Measurements from ENCODE around the gene ZNF385A. TPM values are rescaled to one million over a fixed set of nuclear protein-coding genes. Genes with fewer than 3 reads are reported as not detected.

The ZNF385A gene
- total and polyA plus RNA-seq, 2 of the 13 experiments (the other 11 are each of a cell fraction or from before 2014, with no cell fraction given): 0.44 to 0.67 TPM

GRCh38 chr12:54324617-54325441, 59.7 kb downstream of the ZNF385A start, which contains the start of gene COPZ1 (continued):
- TF ChIP-seq ZNF280D (CRISPR knock-in tag; IDR thresholded peaks at IDR 0.05): peak; percentile 80; the same call in 1 of the 2 replicates
- TF ChIP-seq CERS6 (CRISPR knock-in tag; IDR thresholded peaks at IDR 0.05): no peak
- no peak for TF ChIP-seq ZSCAN20 (CRISPR knock-in tag; IDR thresholded peaks at IDR 0.05; ENCODE audit: borderline replicate concordance)
- TF ChIP-seq ZNF333 (CRISPR knock-in tag; IDR thresholded peaks at IDR 0.05; ENCODE audit: borderline replicate concordance): no peak
- no peak for TF ChIP-seq ZKSCAN8 (CRISPR knock-in tag; IDR thresholded peaks at IDR 0.05; ENCODE audit: borderline replicate concordance)
- TF ChIP-seq, protein P1, sequence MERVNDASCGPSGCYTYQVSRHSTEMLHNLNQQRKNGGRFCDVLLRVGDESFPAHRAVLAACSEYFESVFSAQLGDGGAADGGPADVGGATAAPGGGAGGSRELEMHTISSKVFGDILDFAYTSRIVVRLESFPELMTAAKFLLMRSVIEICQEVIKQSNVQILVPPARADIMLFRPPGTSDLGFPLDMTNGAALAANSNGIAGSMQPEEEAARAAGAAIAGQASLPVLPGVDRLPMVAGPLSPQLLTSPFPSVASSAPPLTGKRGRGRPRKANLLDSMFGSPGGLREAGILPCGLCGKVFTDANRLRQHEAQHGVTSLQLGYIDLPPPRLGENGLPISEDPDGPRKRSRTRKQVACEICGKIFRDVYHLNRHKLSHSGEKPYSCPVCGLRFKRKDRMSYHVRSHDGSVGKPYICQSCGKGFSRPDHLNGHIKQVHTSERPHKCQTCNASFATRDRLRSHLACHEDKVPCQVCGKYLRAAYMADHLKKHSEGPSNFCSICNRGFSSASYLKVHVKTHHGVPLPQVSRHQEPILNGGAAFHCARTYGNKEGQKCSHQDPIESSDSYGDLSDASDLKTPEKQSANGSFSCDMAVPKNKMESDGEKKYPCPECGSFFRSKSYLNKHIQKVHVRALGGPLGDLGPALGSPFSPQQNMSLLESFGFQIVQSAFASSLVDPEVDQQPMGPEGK (CRISPR knock-in tag; IDR thresholded peaks at IDR 0.05): no peak
- TF ChIP-seq, protein P2, sequence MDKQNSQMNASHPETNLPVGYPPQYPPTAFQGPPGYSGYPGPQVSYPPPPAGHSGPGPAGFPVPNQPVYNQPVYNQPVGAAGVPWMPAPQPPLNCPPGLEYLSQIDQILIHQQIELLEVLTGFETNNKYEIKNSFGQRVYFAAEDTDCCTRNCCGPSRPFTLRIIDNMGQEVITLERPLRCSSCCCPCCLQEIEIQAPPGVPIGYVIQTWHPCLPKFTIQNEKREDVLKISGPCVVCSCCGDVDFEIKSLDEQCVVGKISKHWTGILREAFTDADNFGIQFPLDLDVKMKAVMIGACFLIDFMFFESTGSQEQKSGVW (CRISPR knock-in tag; IDR thresholded peaks at IDR 0.05; ENCODE audit: borderline replicate concordance): no peak
- TF ChIP-seq TOE1 (CRISPR knock-in tag; IDR thresholded peaks at IDR 0.05): no peak
- TF ChIP-seq ZFP1 (CRISPR knock-in tag; IDR thresholded peaks at IDR 0.05): no peak
- no peak; the same call in 1 of the 2 replicates for TF ChIP-seq NR2C2 (CRISPR knock-in tag; IDR thresholded peaks at IDR 0.05; ENCODE audit: borderline replicate concordance)
- no peak for TF ChIP-seq ZNF17 (CRISPR knock-in tag; IDR thresholded peaks at IDR 0.05)
- no peak for TF ChIP-seq ZNF256 (CRISPR knock-in tag; conservative IDR thresholded peaks at IDR 0.05)
- TF ChIP-seq SRSF9 (IDR thresholded peaks at IDR 0.05; ENCODE audit: borderline replicate concordance, insufficient read depth, low read depth, low read length, poor library complexity, severe bottlenecking): no peak
- no peak for TF ChIP-seq SETDB1 (CRISPR knock-in tag; IDR thresholded peaks at IDR 0.05; ENCODE audit: borderline replicate concordance)
- TF ChIP-seq KMT2B (CRISPR knock-in tag; IDR thresholded peaks at IDR 0.05): peak; percentile 81
- TF ChIP-seq, protein P3, sequence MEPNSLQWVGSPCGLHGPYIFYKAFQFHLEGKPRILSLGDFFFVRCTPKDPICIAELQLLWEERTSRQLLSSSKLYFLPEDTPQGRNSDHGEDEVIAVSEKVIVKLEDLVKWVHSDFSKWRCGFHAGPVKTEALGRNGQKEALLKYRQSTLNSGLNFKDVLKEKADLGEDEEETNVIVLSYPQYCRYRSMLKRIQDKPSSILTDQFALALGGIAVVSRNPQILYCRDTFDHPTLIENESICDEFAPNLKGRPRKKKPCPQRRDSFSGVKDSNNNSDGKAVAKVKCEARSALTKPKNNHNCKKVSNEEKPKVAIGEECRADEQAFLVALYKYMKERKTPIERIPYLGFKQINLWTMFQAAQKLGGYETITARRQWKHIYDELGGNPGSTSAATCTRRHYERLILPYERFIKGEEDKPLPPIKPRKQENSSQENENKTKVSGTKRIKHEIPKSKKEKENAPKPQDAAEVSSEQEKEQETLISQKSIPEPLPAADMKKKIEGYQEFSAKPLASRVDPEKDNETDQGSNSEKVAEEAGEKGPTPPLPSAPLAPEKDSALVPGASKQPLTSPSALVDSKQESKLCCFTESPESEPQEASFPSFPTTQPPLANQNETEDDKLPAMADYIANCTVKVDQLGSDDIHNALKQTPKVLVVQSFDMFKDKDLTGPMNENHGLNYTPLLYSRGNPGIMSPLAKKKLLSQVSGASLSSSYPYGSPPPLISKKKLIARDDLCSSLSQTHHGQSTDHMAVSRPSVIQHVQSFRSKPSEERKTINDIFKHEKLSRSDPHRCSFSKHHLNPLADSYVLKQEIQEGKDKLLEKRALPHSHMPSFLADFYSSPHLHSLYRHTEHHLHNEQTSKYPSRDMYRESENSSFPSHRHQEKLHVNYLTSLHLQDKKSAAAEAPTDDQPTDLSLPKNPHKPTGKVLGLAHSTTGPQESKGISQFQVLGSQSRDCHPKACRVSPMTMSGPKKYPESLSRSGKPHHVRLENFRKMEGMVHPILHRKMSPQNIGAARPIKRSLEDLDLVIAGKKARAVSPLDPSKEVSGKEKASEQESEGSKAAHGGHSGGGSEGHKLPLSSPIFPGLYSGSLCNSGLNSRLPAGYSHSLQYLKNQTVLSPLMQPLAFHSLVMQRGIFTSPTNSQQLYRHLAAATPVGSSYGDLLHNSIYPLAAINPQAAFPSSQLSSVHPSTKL (CRISPR knock-in tag; IDR thresholded peaks at IDR 0.05): no peak
- TF ChIP-seq ZMYM2 (CRISPR knock-in tag; IDR thresholded peaks at IDR 0.05): no peak
- no peak for TF ChIP-seq ZEB1 (IDR thresholded peaks at IDR 0.05; ENCODE audit: insufficient replicate concordance, low read depth)

Measured in HepG2 (cell line).